NCI-H748 treated with DMSO at 0.1 percent for 48 hours (cell line): ENCODE measurements around the gene ADAMTS17.

Experiments used
- DNase-seq: peaks from one replicate; lab custom pipeline; 2025; lab: John Stamatoyannopoulos, UW

Gene ADAMTS17

GRCh38 chr15:100249096-100249815 is 92.5 kb downstream of the ADAMTS17 start:
- no peak for DNase-seq

DNA sequence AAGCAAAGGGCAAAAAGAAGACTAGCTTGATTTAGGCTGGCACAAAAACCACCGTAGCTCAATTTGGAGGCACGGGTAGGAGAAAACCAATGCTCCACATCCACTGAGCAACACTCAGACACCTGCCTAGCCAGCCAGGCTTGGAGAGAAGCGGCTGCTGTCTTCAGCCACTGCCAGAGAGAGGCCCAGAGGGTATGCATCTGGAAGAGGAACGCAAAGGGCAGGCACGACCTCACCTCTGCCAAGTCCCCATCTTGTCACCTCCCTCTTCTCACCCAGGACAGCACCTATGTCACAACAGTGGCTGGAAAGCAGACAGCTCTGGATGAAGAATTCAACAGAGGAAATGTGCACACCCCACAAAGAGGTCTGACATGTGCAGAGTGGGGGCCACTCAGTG is 93.5 kb downstream of the ADAMTS17 start:
- no peak for DNase-seq

DNA sequence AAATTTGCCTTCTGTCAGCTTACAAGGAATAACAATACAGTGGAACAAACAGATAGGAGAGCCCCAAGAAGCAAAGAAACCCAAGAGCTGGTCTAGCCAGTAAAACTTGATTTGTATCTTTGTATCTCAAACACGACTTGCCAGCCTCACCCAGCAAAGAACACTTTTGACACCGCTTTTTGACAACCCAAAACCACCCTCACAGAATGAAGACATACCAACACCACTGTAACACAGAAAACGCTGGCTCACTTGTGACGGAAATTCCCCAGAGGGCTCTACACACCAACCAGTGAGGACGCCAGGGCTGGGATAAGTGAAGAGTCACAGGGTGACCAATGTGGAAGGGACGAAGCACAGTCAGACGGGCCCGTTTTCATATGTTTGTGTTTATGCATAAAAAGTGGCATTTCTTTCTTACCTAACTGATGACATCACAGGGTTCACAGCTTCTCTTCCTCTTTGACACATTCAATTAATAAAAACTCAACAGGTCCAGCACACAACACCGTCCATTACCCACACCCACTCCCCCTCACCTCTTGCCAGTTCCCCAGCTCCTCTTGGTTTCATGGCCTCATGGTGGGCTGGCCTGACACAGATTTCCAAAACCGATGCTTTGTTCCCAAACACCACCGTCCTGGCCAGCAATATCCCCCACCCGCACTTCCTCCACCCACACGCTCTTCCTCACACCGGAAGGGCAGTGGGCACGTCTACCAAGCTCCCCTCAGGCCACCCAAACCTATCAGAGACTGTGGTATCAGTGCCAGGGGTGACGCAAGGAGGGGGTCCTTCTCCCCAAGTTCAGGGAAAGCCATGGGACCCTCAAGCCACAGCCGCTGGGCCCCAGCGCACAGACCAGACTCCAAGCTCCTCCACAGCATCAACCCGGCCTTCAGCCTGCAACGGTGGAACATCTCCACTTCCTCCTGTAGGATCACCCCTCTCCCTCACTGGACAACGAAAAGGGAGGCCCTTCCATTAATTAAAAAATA is 94.2 kb downstream of the ADAMTS17 start:
- DNase-seq: no peak

- DNase-seq: no peak
Measured at GRCh38 chr15:100245855-100246254, 95.9 kb downstream of the ADAMTS17 start.

GRCh38 chr15:100245487-100245820 is 96.3 kb downstream of the ADAMTS17 start:
- no peak for DNase-seq

GRCh38 chr15:100244796-100245486 is 96.8 kb downstream of the ADAMTS17 start:
- no peak for DNase-seq

- no peak for DNase-seq
Measured at GRCh38 chr15:100242989-100243388, 98.8 kb downstream of the ADAMTS17 start.

DNA sequence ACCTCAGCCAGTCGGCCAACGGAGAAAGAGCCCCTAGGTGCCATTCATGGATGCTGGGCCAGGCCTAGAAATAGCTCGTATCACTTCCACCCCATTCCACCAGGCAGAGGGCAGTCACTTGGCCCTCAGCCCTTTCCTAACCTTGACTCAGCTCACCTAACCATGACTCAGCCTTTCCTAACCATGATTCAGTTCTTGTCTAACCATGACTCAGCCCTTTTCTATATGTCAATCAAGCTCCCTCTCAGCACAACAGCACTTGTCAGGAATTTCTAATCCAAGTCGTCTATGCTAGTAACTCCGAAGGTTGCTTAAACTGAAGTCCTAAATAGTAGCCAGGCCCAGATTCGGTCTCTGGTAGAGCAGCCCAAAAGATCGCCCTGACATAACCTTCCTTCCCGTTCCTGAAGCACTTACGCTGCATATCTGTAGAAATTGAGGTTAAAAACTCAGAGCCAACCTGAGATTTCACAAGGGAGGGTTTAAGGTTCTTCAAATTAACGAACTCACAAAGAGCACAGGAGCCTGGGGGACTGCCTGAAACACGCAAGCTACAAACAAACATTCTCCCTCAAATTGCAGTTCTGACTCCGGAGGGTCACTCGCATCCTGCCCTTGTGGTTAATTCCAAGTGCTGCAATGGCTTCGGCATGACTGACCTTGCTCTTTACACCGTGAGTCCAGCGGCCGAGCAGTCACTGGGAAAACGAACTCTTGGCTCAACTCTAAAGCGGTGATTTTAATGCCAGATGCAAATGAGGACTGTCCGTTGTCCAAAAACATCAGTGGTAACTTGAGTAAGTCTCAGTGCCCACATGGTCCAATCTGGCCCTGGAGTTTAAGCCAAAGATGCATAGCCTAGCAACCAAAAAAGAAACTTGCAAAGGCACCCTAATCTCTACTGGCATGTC is 99.9 kb downstream of the ADAMTS17 start:
- no peak for DNase-seq

DNA sequence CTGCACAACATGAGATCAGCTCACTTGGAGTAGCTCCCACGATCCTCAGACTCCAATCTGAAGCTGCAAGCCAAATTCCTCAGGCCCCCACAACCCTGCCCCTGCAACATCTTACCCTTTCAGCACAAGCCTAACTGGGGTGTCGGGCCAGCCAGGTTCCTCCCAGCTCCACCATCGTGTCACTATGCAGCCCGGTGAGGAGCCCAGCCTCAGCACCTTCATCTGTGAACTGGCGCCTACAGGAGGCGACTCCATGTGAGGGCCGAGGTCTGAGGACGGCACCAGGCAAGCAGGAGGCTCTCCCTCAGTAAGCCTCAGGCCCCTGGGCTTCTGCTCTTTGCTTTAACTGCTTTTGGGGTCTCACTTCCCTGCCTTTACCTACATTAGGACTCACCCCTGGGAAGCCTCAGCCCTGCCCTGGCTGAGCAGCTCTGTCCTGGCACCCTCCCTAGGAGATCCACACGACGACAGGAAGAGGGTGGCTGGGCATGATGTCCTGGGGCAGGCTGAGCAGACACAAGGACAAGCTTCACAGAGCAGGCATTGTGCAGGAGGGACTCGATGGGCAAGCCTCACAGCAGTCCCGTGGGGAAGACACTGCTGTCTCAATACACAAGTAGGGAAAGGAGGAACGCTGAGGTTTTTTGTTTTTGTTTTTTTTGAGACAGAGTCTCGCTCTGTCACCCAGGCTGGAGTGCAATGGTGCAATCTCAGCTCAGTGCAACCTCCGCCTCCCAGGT is 104.6 kb downstream of the ADAMTS17 start:
- no peak for DNase-seq

DNA sequence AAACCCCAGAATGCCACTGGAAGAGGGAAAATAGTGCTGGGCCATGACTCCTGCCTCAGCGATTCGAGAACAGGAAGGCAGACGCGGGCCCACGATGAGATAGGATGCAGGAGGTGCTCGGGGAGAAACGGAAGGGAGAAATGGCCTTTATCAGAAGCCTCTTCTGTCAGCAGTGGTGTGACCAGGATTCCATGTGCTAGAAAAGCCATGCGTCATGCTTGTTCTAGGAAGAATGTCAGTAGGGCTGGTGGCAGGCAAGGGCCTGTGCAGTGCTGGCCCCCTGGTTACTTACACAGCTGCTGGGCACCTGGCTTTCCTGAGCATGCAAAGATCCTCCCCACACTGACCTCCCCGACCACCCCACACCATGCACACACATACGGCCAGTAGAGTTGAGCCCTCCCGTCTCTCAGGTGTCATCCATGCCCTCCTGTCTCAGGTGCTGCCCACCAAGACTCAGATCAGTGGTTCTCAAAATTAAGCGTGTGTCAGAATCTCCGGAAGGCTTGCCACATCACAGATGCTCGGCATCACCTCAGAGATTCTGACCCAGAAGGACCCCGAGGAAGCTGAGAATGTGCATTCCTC is 106.7 kb downstream of the ADAMTS17 start:
- no peak for DNase-seq

GRCh38 chr15:100234158-100235029 is 107.4 kb downstream of the ADAMTS17 start:
- DNase-seq: no peak

- DNase-seq: no peak
Measured at GRCh38 chr15:100230784-100231183, 111.0 kb downstream of the ADAMTS17 start.

DNA sequence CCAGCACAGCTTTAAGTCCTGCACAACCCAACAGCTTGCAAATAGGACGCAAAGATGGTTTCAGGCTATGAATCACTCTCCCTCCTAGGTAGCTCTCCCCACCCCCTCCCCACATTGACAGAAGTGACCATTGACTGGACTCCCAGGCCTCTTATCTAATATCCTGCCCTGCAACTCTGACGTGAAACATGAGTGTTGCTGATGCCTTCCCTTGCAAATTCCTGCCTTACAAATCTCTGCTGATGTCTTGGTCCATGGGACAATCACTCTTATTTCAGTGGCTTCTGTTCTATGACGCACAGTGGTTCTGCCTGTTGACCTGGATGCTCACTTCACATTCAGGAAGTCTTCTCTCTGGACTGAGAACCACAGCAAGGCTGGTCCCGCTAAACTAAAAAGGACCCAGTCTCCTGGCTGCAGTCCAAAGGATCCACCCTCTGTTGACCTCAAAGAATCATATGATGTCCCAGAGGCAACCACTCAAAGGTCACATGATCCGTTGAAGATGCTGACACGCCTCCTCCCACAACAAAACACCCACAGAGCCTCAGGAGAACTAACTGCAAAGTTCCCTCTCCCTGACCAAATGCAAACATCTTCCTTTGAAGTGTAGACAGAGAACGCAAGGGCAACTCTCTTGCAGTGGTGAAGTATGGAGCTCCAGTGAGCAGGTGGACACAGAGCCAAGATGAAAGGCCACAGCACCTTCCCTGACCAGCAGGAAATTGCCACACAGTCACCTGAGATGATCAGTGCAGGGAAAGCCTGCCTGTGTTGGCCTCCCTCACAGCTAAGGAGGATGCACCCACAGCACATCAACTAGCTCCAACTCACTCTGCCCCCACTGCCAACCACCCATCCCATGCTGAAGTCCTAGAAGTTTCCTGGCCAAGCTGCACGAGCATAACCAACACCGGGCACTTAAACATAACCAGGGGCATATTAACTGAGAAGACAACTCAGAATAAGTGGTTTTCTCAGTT is 112.3 kb downstream of the ADAMTS17 start:
- DNase-seq: no peak

- DNase-seq: no peak
Measured at GRCh38 chr15:100227781-100228180, 114.0 kb downstream of the ADAMTS17 start.

DNA sequence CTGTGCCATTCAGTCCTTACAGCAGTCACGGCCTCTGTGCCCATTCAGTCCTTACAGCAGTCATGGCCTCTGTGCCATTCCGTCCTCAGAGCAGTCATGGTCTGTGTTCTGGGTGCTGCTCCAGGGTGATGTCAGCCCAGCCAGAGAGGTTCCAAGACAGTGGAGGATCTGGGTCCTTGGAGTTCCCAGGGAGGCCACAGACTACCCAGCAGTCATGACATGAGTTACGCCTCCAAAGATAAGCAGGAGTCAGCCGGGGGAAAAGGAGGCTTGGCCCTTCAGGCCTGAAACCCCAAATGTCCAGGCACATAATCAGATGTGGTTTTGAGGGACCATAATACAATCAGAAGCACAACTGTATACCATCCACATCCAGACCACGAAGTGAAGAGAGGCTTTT is 115.7 kb downstream of the ADAMTS17 start:
- DNase-seq: no peak

- no peak for DNase-seq
Measured at GRCh38 chr15:100224206-100225185, 117.3 kb downstream of the ADAMTS17 start.

DNA sequence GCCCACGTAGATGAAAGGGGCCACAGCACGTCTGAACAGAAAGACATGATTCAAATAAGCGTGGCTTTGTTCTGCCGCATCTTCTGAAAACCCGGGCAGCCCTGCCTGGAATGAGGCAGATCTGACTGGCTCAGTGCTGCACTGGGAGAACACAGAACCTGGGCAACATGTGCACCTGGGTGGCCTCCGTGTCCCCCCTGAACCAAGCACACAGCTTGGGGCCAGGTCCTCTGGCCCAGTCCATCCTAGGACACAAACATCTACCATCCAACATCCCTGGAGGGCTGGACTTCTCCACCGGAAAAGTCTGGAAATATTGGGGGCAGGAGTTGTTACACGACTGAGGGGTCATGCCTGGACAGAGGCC is 119.4 kb downstream of the ADAMTS17 start:
- no peak for DNase-seq
